Activated T-cell treated with anti-CD3 and anti-CD28 coated beads, Interleukin-2, amount 50 U/mL, for 72 hours (primary cell): ENCODE measurements around the gene C16orf90. TPM values are rescaled to one million over a fixed set of nuclear protein-coding genes. Genes with fewer than 3 reads are reported as not detected.
A peak's percentile ranks its signal among the peaks of the same experiment; 100 is the strongest.

Experiments
- ATAC-seq, 2 donors: fragments of 150-1000 bp; cut with Tn5 transposase; replicated peaks in 1 of 2; 2 replicates each; pipeline ENCODE4 v1.10.0; 2021; ENCODE audit warnings: moderate library complexity in 2 of 2, mild to moderate bottlenecking in 1 of 2
- DNase-seq, 2 donors: peaks; one replicate each; pipeline ENCODE4 v3.0.0; 2021 to 2022; ENCODE audit warnings: mixed read lengths in 1 of 2
- H3K27ac Mint-ChIP-seq: one replicate; pipeline ENCODE4 v1.8.0; 2022; ENCODE audit warnings: mild to moderate bottlenecking, moderate library complexity, mixed read lengths
- H3K27me3 Mint-ChIP-seq: one replicate; pipeline ENCODE4 v1.8.0; 2022; ENCODE audit warnings: low read depth, mixed read lengths
- H3K36me3 Mint-ChIP-seq, 2 donors: one replicate each; pipeline ENCODE4 v1.8.0; 2022; ENCODE audit warnings: mixed read lengths in 2 of 2, mild to moderate bottlenecking in 1 of 2; ENCODE audit not compliant: insufficient read depth in 2 of 2
- H3K4me1 Mint-ChIP-seq: one replicate; pipeline ENCODE4 v1.8.0; 2022; ENCODE audit warnings: low read depth, mixed read lengths
- H3K4me3 Mint-ChIP-seq, 2 donors: one replicate each; pipeline ENCODE4 v1.8.0; 2022; ENCODE audit warnings: mild to moderate bottlenecking in 2 of 2, mixed read lengths in 2 of 2, moderate library complexity in 2 of 2
- H3K9me3 Mint-ChIP-seq, 2 donors: one replicate each; pipeline ENCODE4 v1.8.0; 2022; ENCODE audit warnings: mixed read lengths in 2 of 2
- total RNA-seq, 2 donors: library from RNA; stranded (reverse); gene quantifications; one replicate each; pipeline ENCODE4 v1.2.3, GENCODE V29; 2022

C16orf90 gene
- total RNA-seq, 2 donors from 2014 or later = not detected

DNA sequence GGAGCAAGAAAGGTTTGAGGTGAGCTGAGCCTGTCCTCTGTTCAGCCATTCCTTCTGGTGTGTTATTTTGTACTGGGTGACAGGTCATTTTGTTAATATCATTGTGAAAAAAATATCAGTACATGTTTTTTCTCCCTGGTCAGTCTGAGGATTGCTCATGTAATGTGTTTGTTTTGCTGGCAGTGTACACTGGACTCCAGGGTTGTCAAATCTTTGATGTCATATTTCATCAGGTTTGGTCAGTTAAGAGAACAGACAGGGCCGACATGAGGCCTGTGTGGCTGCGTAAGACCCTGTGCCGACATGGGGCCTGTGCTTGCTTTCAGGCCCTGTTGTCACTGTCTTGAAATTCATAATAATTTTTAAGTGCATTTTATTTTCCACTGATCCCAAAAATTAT is 28.0 kb upstream of the C16orf90 start:
- Mint-ChIP-seq H3K27me3 (no peaks in the 10 kb centered on the region), H3K9me3 (no peaks in the 10 kb centered on the region), H3K36me3 (peaks cover 1 to 4% of the 10 kb centered on the region in 2 donors), H3K4me1 (peaks cover 10% of the 10 kb centered on the region), H3K27ac (no peak overlapping the region), H3K4me3 (no peak overlapping the region)
- ATAC-seq (no peak), DNase-seq (no peak)

GRCh38 chr16:3520841-3521240 is 25.6 kb upstream of the C16orf90 start:
- no peaks in the 10 kb centered on the region for H3K4me1 Mint-ChIP-seq
- no peak overlapping the region for H3K4me3 Mint-ChIP-seq
- DNase-seq (no peak), ATAC-seq (no peak)
- peaks cover 1 to 8% of the 10 kb centered on the region in 2 donors for H3K36me3 Mint-ChIP-seq
- no peak overlapping the region for H3K27ac Mint-ChIP-seq
- H3K9me3 Mint-ChIP-seq = no peaks in the 10 kb centered on the region
- no peaks in the 10 kb centered on the region for H3K27me3 Mint-ChIP-seq

DNA sequence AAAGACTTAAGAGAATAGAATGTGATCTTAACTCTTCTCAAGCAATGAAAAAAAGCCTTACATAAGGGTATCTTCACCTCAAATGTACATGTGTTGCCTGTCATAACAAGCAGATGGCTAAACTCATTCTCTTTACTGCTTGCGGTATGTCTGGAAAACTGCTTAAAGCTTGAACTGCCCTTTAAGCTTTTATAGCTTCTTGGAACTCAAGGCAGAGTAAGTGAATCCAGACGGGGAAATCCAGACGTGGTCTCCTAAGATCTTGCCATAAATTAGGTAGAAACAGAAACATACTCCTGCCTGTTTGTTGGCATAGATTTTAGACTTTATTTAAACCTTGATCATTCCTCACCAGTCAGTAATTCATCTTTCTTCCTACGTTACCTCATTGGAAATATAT is 25.1 kb upstream of the C16orf90 start:
- H3K36me3 Mint-ChIP-seq = peaks cover 1 to 8% of the 10 kb centered on the region in 2 donors
- no peak overlapping the region for H3K27ac Mint-ChIP-seq
- H3K27me3 Mint-ChIP-seq = no peaks in the 10 kb centered on the region
- no peaks in the 10 kb centered on the region for H3K4me1 Mint-ChIP-seq
- no peak for ATAC-seq
- no peak overlapping the region for H3K4me3 Mint-ChIP-seq
- no peak for DNase-seq
- H3K9me3 Mint-ChIP-seq = no peaks in the 10 kb centered on the region

DNA sequence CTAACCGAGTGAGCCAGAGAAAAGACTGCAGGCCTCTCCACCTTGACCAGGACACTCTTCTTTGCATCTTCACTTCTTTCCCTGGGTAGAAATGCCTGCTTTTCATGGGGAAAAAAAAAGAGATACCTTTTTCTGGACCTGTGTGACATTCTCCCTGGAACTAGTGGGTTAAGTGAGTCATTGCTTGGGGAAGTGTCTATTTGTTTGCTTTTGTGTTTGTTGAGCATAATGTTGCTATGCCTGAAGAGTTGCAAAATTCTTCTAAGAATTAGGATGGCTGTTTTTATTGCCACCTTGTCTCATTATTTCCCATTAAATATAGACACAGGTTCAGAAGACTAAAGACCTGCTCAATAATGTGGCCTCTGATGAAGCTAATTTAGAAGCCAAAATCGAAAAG is 24.3 kb upstream of the C16orf90 start:
- Mint-ChIP-seq H3K9me3 (no peaks in the 10 kb centered on the region), H3K36me3 (peaks cover 1 to 9% of the 10 kb centered on the region in 2 donors), H3K27me3 (no peaks in the 10 kb centered on the region), H3K27ac (peak overlapping the region; percentile 81), H3K4me3 (no peak overlapping the region), H3K4me1 (peaks cover 3% of the 10 kb centered on the region)
- no peak for DNase-seq
- ATAC-seq = no peak

DNA sequence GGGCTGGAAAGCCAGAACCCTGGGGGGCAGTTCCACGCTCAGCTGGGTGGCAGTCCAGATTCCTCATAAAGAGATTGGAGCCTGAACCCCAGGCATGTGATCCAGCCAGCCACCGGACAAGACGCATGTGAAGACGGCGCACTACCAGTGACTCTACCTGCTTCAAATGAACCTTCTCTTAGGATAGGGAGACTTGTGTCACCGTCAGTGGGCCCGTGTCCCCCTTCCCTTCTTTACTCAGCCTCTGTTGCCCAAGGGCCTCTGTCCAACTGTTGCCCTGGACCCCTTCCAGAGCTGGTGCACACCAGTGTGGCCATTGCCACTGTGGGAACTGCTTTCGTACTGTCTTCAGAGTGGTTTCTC is 23.7 kb upstream of the C16orf90 start:
- Mint-ChIP-seq H3K4me1 (peaks cover 9% of the 10 kb centered on the region), H3K27me3 (no peaks in the 10 kb centered on the region), H3K4me3 (no peak overlapping the region), H3K27ac (no peak overlapping the region), H3K9me3 (no peaks in the 10 kb centered on the region), H3K36me3 (peaks cover 1 to 9% of the 10 kb centered on the region in 2 donors)
- DNase-seq (no peak), ATAC-seq (no peak)

DNA sequence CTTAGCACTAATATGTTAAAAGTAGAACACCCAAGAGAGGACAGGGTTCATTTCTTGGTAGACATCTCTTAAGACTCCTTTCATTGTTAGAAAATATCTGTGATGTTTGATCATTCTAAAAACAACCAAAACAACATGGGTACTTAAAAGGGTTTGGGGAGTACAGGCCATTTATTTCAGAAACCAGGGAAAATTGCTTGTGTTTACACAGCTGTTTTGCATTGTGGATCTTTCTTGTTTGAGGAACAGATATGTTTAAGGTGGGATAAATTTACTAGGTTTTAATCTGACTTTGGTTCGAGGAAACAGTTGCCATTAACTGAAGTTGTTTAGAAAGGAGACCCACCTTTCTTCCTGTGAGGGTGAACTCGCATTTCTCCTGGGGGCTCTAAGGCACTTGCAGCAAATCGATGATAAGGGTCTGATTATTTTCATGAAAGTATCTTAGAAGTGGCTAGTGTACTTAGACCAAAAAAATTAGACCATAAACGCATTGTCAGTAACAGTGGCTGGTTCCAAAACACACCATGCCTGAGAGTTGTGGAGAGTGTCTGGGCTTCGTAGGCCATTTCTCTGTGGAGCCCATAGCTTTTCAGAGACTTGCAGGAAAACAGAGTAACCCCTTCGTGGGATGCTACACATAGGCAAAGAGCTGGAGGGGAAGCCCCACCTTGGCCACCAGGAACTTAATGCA is 23.1 kb upstream of the C16orf90 start:
- H3K4me3 Mint-ChIP-seq = no peak overlapping the region
- no peak overlapping the region for H3K27ac Mint-ChIP-seq
- ATAC-seq (no peak), DNase-seq (no peak)
- H3K27me3 Mint-ChIP-seq = no peaks in the 10 kb centered on the region
- peaks cover 14% of the 10 kb centered on the region for H3K4me1 Mint-ChIP-seq
- peaks cover 3 to 8% of the 10 kb centered on the region in 2 donors for H3K36me3 Mint-ChIP-seq
- H3K9me3 Mint-ChIP-seq = no peaks in the 10 kb centered on the region

DNA sequence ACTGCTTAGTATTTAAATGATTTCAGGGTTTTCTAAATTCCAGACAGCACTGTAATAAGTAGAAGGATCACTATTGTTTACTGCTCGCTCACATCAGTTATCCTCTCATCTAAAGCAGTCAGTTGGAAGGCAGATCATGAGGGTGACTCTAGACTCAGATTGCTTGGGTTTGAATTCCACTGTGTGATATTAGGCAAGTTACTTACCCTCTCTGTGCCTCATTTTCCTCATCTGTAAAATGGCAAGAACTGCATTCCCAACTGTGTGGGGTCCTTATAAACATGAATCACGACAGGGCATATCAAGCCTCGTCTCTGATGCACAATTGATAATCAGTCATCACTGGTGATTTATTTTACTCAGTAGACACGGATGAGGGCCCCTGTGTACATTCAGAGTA is 20.6 kb upstream of the C16orf90 start:
- DNase-seq (no peak), ATAC-seq (no peak)
- Mint-ChIP-seq H3K27me3 (no peaks in the 10 kb centered on the region), H3K4me3 (no peak overlapping the region), H3K27ac (no peak overlapping the region), H3K9me3 (no peaks in the 10 kb centered on the region), H3K4me1 (peaks cover 24% of the 10 kb centered on the region), H3K36me3 (peaks cover 5 to 8% of the 10 kb centered on the region in 2 donors)

DNA sequence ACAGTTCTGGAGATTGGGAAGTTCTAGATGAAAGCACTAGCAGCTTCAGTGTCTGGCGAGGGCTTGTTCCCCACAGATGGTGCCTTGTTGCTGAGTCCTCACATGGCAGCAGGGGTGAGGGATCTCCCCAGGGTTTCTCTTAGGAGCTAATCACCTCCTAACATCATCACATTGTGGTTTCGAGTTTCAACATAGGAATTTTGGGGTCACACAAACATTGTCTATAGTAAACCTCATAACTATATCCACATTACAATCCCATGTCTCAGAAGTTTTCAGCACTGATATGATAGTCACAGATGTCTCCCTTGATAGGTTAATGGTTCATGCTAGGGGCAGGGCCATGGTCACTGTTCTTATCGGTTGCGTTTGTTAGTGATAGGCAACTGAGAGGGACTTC is 19.3 kb upstream of the C16orf90 start:
- ATAC-seq (no peak), DNase-seq (no peak)
- peak overlapping the region; percentile 15 for H3K27ac Mint-ChIP-seq
- H3K4me1 Mint-ChIP-seq = peaks cover 37% of the 10 kb centered on the region
- H3K4me3 Mint-ChIP-seq = no peak overlapping the region
- H3K9me3 Mint-ChIP-seq = no peaks in the 10 kb centered on the region
- no peaks in the 10 kb centered on the region for H3K27me3 Mint-ChIP-seq
- peaks cover 4 to 10% of the 10 kb centered on the region in 2 donors for H3K36me3 Mint-ChIP-seq

- H3K27ac Mint-ChIP-seq = peak overlapping the region; percentile 15
- ATAC-seq (peak; percentile 71 to 73), DNase-seq (peak; percentile 28 to 35)
- H3K36me3 Mint-ChIP-seq = peaks cover 4 to 10% of the 10 kb centered on the region in 2 donors
- peak overlapping the region; percentile 13 to 61 for H3K4me3 Mint-ChIP-seq
- H3K4me1 Mint-ChIP-seq = peaks cover 42% of the 10 kb centered on the region
- H3K9me3 Mint-ChIP-seq = no peaks in the 10 kb centered on the region
- H3K27me3 Mint-ChIP-seq = no peaks in the 10 kb centered on the region
Observed at GRCh38 chr16:3513892-3514583, 18.7 kb upstream of the C16orf90 start.

DNA sequence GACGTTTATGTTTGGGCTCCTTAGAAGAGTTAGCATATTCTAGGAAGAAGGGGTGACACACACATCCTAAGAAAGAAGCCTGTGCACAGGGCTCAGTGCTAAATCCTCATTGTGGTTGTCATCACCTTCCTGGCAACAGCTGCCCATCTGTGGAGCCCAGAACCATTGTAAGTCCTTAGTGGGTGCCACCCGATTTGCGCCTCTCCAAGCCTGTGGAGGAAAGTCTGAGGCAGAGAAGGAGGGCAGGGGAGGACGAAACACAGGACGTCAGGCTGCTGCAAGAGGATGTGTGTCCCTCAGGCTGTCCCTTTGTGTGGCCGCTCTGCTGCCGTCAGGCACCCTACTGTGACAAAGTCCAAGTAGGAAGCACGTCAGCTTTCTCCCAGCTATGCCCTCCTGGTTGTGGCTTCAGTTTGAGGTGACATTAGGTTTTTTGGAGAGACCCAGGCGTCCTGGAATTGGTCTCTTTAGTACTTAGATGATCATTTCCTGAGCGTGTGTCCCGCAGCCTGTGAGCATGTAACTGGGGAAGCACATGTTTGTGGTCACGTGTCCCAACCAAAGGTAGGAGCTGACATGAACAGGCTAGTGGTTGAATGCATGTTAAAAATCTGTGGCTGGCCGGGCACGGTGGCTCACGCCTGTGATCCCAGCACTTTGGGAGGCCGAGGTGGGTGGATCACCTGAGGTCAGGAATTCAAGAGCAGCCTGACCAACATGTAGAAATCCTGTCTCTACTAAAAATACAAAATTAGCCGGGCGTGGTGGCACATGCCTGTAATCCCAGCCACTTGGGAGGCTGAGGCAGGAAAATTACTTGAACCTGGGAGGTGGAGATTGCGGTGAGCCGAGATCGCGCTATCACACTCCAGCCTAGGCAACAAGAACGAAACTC is 16.2 kb upstream of the C16orf90 start:
- Mint-ChIP-seq H3K4me3 (no peak overlapping the region), H3K4me1 (peaks cover 55% of the 10 kb centered on the region), H3K9me3 (no peaks in the 10 kb centered on the region), H3K27ac (no peak overlapping the region), H3K27me3 (no peaks in the 10 kb centered on the region), H3K36me3 (peaks cover 9 to 20% of the 10 kb centered on the region in 2 donors)
- DNase-seq (no peak), ATAC-seq (no peak)

GRCh38 chr16:3510416-3510815 is 15.1 kb upstream of the C16orf90 start:
- DNase-seq (no peak), ATAC-seq (no peak)
- H3K4me1 Mint-ChIP-seq = peaks cover 65% of the 10 kb centered on the region
- no peaks in the 10 kb centered on the region for H3K27me3 Mint-ChIP-seq
- peak overlapping the region; percentile 43 for H3K27ac Mint-ChIP-seq
- peak overlapping the region in 1 of 2 donors; percentile 15 for H3K4me3 Mint-ChIP-seq
- H3K36me3 Mint-ChIP-seq = peaks cover 11 to 16% of the 10 kb centered on the region in 2 donors
- H3K9me3 Mint-ChIP-seq = no peaks in the 10 kb centered on the region

DNA sequence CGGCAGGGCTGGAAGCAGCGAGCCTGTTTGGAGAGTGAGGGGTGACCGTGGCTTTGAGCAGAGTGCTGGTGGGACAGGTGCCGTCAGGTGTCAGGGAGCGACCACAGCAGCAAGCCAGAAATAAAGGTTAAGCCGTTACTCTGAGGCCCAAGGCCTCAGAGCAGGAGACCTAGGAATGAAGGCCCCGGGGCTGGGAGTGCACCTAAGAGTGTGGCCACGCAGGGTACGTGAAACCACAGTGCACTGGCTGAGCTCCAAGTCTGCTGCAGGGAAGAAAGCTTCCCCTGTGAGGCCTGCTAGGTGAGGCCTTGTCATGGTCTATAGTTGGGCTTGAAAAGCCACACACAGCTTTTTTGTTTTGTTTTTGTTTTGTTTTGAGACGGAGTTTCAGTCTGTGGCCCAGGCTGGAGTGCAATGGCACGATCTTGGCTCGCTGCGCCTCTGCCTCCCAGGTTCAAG is 14.2 kb upstream of the C16orf90 start:
- Mint-ChIP-seq H3K9me3 (no peaks in the 10 kb centered on the region), H3K27me3 (no peaks in the 10 kb centered on the region), H3K36me3 (peaks cover 14 to 15% of the 10 kb centered on the region in 2 donors), H3K4me3 (peak overlapping the region; percentile 33 to 38), H3K27ac (peak overlapping the region; percentile 78), H3K4me1 (peaks cover 70% of the 10 kb centered on the region)
- DNase-seq (peak; percentile 88 to 90), ATAC-seq (peak; percentile 96)

DNA sequence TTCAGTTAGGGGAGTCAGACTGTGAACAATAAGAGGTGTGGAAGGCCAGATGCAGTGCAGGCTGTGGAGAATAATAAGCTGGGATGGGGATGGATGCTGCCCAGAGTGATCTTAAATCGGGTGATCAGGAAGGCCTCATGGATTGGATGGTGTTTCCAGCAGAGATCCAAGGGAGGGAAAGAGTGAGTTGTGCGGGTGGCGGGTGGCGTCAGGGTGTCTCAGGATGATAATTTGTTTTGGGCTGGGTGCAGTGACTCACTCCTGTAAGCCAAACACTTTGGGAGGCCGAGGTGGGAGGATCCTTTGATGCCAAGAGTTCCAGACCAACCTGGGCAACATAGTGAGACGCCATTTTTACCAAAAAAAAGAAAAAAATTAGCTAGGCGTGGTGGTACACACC is 13.4 kb upstream of the C16orf90 start:
- Mint-ChIP-seq H3K4me1 (peaks cover 70% of the 10 kb centered on the region), H3K9me3 (no peaks in the 10 kb centered on the region), H3K27me3 (no peaks in the 10 kb centered on the region), H3K27ac (peak overlapping the region; percentile 78), H3K36me3 (peaks cover 13 to 15% of the 10 kb centered on the region in 2 donors), H3K4me3 (peak overlapping the region; percentile 33 to 38)
- ATAC-seq = no peak
- no peak for DNase-seq
